Activated naive CD8-positive, alpha-beta T cell treated with anti-CD3 and anti-CD28 coated beads, Interleukin-2, amount 50 U/mL, for 24 hours (primary cell): ENCODE results near the gene CADM3.

Experiments used
- ATAC-seq: fragments of 150-1000 bp; cut with Tn5 transposase; one replicate; pipeline ENCODE4 v1.10.0; 2021
- DNase-seq: peaks from one replicate; pipeline ENCODE4 v3.0.0; 2021
- H3K27ac Mint-ChIP-seq: one replicate; pipeline ENCODE4 v1.8.0; 2021; ENCODE audit warnings: mild to moderate bottlenecking, mixed read lengths
- H3K27me3 Mint-ChIP-seq: one replicate; pipeline ENCODE4 v1.8.0; 2021; ENCODE audit warnings: mixed read lengths
- H3K36me3 Mint-ChIP-seq: one replicate; pipeline ENCODE4 v1.8.0; 2021; ENCODE audit warnings: low read depth, mixed read lengths
- H3K4me1 Mint-ChIP-seq: one replicate; pipeline ENCODE4 v1.8.0; 2021; ENCODE audit warnings: mixed read lengths
- H3K4me3 Mint-ChIP-seq: one replicate; pipeline ENCODE4 v1.8.0; 2021; ENCODE audit warnings: mild to moderate bottlenecking, moderate library complexity, mixed read lengths
- H3K9me3 Mint-ChIP-seq: one replicate; pipeline ENCODE4 v1.8.0; 2021; ENCODE audit warnings: mixed read lengths

Gene CADM3

GRCh38 chr1:159247266-159247665 lies 75.9 kb downstream of the CADM3 start:
- no peaks in the 10 kb centered on the region for H3K36me3 Mint-ChIP-seq
- no peak overlapping the region for H3K4me3 Mint-ChIP-seq
- H3K27ac Mint-ChIP-seq: no peak overlapping the region
- H3K4me1 Mint-ChIP-seq: no peaks in the 10 kb centered on the region
- ATAC-seq (no peak), DNase-seq (no peak)
- peaks cover 24% of the 10 kb centered on the region for H3K27me3 Mint-ChIP-seq
- peaks cover 13% of the 10 kb centered on the region for H3K9me3 Mint-ChIP-seq

DNA sequence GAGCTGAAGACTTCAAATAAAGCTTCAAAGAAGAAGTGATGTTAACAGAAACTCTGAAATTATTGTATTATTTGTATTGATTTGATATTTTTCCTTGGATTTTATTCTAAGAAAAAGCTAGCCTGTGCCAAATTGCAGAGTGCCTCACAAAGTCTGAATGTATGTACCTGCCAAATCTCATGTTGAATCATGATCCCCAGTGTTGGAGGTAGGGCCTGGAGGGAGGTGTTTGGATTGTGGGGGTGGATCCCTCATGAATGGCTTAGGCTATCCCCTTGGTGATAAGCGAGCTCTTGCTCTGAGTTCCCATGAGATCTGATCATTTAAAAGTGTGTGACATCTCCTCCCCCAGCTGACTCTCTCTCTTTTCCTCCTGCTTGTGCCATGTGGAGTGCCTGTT lies 76.9 kb downstream of the CADM3 start:
- Mint-ChIP-seq H3K36me3 (no peaks in the 10 kb centered on the region), H3K4me3 (no peak overlapping the region), H3K9me3 (peaks cover 8% of the 10 kb centered on the region), H3K27me3 (peaks cover 27% of the 10 kb centered on the region), H3K4me1 (no peaks in the 10 kb centered on the region), H3K27ac (no peak overlapping the region)
- no peak for DNase-seq
- ATAC-seq: no peak

DNA sequence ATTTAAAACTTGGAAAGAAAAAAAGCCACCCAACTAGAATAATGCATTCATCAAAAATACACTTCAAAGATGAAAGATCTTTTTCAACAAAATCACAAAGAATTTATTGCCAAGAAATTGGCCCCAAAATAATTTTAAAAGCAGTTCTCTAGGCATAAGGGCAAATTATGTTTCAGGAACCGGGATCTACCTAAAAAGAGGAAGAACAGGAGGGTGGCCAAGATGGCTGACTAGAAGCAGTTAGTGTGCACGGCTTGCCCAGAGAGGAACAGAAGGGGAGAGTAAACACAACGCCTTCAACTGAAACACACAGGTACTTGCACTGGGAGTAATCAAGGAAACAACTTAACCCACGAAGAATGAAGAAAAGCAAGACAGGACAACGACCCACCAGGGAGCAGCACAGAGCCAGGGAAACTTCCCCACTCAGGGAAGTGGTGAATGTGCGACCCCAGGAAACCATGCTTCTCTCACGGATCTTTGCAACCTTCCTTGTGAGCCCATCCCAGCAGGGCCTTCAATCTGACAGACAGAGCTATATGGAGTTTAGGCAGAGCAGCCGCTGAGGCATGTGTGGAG lies 79.3 kb downstream of the CADM3 start:
- H3K9me3 Mint-ChIP-seq: peaks cover 5% of the 10 kb centered on the region
- no peak overlapping the region for H3K4me3 Mint-ChIP-seq
- H3K27ac Mint-ChIP-seq: no peak overlapping the region
- no peaks in the 10 kb centered on the region for H3K36me3 Mint-ChIP-seq
- DNase-seq (no peak), ATAC-seq (no peak)
- H3K27me3 Mint-ChIP-seq: peaks cover 24% of the 10 kb centered on the region
- H3K4me1 Mint-ChIP-seq: no peaks in the 10 kb centered on the region
